Activated CD8-positive, alpha-beta memory T cell treated with anti-CD3 and anti-CD28 coated beads, Interleukin-2, amount 50 U/mL, for 4 hours (primary cell): Measurements from ENCODE around the gene CSF1.

Source experiments
- DNase-seq: peaks from one replicate; pipeline ENCODE4 v3.0.0-alpha.2; 2020

CSF1 gene

DNA sequence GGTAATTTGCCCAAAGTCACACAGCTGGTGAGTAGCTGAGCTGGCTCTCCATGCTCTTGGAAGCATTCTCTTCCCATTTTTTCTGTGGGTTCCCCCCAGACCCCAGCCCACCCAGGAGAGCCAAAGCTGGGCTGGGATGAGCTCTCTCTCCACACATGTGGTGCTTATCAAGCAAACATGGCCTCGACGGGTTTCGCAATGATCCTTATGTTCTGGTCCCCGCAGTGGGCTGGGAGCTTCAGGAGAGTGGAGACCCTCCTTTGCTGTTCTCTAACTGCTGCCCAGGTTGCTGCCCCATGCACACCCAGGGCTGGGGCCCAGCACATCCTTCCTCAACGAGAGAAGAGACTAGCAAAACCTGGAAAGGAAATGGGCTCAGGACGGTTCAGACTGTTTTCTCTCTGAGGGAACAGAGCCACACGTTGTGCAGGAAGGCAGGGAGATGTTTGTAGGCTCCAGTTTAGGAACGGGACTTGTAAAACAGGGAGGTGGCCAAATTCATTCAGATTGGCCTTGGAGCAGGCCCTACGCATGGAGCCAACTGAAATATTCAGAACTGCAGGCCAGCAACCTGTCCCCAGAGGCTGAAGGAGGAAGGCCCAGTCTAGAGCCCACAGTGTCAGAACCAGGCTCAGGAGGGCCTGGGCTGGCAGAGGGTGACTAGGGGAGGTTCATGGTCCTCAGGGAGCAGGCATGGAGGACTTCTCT, 27.2 kb upstream of the CSF1 start:
- DNase-seq = no peak

DNA sequence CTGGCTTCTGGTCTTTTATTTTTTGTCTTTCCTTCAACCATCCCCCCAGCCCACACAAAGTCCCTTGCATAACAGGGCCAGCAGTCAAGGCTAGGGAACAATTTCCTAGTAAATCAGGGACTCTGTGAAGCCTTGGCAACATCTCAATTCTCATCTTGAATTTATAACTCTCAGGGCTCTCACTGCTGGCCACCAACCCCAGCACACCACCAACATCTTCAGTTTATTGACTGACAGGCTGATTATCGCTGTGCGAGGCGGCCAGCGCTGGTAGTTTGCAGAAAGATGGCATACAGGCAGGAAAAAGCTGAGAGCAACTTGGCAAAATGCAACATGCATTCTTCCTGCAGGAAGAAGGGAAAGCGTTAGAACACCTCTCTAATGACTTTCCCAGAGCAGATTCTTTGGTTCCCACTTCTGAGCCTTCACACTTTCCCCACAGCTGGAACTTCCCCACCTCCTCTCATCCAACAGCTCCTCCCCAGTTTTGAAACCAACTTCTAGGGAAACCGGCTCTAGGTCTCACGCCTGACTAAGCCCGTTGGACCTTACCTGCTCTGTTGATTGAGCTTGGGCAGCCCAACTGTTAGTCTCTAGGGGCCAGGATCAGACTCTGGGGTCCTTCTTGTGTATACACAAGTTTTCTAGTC, 26.3 kb upstream of the CSF1 start:
- no peak for DNase-seq

DNA sequence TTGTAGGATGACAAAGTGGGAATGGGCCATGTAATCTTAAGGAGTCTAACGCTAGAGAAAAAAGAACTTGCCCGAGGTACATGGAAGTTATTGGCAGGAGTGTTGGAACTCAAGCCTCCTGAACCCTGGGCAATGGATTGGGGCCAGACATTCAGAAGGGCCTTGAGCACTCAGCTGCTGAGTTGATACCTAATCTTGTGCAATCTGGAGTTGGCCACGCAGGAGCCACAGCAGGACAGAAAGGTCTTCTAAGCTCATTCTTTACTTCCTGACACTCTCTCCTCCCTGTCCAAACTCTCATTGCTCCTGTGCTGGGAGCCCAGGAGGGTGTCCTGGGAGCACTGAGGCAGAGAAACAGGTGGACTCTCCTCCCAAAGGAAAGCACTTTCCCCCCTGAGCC, 25.1 kb upstream of the CSF1 start:
- DNase-seq = no peak

DNA sequence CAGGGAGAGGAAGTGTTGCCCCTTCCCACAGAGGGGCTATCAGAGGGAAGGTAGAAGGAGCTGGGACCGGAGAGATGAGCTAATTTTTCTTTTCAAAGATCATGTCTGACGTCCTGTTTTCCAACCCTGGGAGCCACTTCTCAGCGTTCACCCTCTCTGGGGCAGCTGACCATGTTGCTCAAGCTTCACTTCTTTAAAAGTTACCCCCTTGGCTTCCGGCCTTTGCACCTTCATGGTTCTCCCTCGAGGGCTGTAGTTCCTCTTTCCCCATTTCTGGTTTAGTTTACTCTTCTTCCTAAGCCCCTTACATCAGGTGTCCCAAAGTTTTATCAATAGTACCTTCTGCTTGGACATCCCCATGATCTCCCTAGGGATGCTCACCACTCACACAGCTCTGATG, 23.8 kb upstream of the CSF1 start:
- no peak for DNase-seq

DNA sequence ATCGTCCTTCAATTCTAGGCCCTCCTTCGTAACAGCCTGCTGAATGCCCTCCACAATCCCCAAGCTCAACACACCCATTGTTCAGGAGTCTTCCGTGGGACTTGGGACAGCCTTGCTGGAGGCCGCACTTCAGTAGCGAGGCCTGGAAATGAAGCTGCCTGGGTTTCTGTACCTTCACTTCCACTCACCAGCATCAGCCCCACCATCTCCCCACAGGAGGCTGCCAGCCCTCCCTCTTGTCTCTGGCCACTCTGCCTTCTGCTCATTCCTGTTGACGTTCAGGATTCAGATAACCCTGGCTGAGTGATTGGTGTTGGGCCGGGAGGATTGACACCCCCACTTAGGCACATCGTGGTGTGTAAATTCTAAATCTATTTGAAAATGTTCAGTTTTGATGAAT, 23.4 kb upstream of the CSF1 start:
- no peak for DNase-seq

DNA sequence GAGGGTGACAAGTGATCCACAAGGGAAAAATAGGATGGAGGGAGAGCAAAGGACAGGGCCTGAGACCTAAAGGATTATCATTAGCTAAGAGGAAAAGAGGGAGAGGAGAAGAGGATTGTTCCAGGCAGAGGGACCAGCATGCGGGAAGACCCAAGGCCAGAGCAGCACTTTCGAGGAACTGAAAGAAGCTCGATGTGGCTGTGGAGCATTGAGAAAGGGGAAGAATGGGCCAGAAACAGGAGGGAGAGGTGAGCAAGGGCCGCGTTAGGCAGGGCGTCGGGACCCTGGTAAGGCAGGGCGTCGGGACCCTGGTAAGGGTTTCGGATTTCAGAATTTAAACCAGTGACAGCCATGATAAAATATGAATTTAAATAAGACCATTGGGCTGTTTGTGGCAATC, 22.8 kb upstream of the CSF1 start:
- no peak for DNase-seq

DNA sequence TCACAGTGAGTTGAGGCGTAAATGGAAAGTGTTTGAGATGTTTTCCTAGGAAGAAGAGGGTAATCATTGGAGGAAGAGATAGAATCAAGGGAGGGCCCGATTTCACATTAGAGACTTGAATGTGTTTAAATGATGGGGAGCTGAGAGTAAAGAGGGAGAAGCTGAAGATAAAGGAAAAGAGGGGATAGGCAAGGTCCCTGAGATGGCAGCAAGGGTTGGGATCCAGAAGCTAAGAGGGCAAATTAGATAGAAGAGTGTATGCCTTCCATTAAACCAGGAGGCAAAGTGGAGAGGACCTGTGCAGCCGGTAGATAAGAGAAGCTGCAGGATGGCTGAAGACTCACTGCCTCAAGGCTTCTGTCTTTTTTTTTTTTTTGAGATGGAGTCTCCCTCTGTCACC, 21.6 kb upstream of the CSF1 start:
- no peak for DNase-seq

DNA sequence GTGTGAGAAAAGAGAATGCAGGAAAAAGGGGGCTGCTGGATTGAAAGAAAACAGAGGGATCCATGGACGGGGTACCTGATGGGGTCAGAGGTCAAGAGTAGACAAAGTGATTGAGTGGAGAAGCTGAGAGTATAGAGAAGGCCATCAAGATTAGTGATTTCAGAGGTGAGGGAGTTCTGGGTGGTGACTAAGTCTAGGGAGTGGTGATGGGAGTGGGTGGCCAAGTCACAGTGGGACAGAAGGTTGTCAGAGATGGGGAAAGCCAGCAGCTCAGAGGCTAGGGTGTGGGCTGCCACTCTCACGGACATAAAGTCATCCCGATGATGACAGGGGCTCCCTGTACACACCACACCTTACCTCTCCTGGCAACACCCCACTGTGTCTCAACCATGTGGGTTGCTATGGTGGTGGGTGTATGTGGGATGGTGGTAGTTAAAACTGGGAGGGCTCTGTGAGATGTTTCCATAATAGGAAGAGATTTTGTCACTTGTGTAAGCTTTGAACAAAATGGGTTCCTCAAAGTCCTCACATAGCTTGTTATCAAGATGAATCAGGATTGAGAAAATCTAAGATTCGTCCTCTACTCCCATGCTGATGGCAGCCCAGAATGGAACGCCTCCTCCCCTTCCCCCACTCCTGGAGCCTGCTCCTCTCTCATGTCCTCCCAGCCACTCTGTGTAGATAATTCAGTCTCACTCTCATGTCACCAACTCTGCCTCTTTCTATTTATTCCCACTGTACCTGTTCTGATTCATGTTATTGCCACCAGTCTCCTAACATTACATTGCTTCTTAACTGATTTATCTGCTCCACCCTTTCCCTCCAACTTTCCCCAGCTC, 20.3 kb upstream of the CSF1 start:
- DNase-seq = peak; percentile 29

DNA sequence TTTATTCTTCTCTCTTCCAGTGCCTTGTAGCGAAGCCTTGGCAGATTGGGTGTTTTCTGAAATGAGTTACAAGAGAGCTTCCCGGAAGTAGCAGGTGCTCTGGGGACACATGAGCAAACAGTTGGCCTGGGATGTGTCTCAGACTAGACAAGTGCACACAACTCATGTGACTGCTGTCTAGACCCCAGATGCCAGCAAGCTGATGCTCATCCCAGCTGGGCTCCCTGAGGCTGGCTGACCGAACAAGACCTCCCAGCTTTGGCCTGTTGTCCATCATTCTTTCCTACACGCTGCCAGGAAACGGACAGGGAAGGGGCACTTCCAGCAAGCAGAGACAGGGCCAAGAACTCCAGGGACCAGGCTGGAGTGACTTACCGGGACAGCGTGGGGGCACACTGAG, 18.7 kb upstream of the CSF1 start:
- DNase-seq = no peak

DNA sequence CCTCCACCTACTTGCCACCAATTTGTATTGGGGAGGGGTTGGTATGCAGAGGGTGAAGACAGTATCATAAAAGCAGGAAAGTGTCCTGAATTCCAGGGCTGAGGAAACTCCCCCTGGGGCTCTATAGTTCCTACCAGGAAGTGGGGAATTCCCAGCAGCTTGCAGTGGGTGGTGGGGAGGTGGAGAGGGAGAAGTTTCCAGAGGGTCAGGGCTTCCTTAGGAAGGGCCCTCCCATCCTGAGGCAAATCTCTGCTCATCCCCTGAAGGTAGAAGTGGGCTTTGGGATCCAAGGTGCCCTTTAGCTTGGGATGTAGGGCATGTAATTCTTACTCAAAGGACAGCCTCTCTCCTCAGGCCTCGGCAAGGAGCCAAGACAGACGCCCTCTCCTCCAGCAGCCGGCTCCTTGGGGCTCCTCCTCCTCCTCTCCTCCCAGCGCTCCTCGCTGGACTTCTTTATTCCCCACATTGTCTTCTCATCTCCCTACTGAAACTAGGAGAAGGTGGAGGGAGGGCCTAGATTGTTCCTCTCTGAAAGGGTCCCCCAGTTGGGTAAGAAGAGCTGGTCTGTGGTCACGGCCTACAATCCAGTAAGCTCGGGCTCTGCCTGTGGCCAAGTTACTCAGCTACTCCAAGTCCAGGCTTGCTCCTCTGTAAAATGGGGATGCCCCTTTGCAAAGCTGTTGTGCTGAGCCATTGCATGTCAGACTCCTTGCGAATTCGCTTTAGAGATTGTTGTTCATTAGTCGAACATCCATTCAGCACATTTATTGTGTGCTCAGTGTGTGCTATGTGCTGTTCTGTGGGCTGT, 17.9 kb upstream of the CSF1 start:
- DNase-seq = no peak

DNA sequence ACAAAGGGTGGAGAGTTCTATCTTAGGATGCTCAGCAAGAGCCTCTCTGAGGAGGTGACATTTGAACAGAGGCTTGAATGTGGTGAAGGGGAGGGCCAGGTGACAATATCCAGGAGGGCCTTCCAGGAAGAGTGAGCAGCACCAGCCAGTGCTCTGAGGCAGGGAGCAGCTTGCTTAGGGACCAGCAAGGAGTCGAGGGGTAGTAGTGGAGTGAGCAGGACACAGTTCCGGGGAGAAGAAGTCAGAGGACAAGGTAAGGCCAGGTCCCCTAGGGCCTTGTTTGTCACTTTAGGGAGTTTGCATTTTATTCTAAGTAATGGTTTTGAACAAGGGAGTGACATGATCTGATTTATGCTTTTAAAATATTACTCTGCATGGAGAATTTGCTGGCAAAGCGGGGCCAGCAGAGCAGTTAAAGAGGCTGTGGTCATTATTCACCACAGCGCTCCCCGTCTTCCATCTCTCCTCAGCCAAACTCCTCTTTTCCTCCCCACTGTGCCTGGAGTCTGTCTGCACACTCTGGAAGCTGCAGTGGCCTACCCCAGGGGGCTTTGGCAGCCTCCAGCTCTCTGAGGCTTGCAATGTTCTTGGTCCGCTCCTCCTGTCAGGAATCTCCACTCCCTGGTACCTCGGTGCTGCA, 17.0 kb upstream of the CSF1 start:
- DNase-seq = no peak

DNA sequence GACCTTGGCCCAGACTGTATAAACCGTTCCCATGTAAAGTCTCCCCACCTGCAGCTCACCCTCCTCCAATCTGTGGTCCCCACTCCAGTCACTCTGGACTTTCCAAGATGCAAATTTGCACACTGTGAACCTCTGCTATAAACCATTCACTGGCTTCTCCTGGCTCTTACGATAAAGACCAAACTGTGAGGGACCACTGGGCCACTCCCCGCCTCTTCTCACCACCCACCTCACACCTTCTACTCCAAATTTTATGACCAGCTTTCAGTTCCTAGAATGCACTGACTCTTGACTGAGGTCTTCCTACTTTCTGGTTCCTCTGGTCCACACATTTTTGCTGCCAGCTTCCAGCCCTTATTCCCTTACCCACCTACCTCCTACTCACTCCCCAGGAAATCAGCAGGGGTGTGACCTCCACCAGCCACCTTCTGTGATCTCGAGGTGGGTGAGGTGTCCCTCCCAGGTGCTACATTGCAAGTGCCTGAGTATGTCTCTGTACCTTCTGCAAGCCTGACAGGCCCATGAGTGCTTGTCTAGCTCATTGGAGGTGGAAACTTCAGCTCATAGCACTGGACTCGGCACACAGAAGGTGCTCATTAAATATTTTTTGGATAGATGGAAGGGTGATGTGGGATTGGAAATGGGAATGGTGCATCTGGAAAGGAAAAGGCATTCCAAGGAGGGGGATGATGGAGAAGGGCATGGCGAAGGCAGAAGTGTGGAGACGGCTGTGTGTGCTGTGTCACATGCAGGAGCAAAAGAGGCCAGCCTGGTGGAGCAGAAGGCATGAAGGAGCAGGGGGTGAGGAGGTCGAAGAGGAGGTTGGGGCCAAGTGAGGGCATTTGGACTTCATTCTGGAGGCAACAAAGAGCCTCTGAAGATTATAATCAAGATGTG, 15.6 kb upstream of the CSF1 start:
- DNase-seq = no peak

DNA sequence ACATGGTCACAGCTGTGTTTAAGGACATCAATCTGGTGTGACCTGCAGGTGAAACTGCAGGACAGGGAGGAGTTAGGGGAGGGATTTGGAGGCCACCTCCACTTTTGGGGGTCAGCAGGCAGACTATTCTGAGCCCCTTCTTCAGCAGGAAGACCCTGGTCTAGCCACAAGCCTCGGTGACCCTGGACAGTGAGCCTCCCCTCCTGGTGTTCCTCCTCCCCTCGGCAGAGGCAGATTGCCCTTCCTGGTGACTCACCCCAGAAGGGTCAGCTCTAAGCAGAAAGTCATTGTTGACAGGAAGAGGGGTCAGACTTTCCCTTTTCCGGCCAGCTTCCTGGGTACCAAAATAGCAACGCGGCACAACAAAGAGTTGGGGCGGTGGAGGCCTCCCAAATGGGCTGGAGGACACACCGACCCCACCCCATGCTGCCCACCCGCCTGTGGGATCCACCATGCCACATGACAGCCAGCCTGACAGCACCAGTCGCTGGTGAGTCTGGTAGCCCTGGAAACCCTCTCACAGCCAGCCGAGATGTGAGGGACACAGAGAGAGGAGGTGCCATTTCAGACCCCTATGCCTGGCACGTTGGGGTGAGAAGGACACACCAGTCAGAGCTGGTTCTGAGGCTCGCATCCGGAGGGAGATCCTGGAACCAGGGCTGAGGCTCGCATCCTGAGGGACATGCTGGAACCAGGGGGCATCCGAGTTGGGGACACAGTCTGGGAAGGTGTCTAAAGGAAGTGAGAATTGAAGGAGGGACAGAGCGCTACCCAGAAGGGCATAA, 14.7 kb upstream of the CSF1 start:
- DNase-seq = no peak

DNA sequence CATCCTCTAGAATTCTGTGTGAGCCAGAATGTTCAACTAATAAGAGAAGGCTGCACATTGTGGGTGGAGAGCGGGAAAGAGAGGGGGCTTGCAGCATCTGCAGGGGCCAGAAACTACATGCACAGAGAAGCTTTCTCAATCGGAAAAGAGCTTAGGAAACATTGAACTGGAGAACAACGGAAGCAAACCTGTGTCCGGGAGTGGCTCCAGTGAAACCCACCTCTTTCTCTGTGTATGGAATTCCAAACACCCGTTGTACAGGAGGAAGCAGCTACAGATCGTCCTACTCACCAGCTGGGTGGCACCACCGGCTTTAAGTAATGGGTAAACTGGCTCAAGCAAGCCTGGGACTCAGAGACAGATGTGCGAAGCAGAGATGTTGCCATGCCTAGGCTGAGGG, 14.0 kb upstream of the CSF1 start:
- DNase-seq = no peak

DNA sequence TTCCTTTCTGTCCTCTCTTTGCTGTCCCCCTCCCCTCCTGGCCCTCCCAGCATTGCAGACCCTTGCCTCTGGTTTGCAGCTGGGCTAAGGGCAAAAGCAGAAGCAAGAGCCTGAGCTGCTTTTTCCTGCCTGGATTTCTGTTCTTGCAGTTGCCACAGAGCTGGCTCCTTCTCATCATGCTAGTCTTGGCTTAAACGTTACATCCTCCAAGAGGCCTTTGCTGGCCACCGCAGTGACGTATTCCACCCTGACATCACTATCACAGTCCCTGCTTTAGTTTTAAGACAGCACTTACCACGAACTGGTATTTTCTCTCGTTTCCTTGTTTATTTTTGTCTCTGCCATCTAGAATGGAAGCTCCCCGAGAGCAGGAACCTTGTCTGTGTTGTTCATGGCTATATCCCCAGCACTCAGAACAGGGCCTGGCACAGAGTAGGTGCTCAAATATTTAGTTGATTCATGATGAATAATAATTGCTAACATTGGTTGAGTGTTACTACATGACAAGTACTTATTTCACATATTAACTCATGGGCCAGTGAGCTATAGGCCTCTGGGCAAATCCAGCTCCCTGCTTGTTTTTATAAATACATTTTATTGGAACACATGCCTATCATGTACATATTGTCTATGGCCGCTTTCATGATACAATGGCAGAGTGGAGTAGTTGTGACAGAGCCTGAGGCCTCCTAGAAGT, 13.2 kb upstream of the CSF1 start:
- no peak for DNase-seq

DNA sequence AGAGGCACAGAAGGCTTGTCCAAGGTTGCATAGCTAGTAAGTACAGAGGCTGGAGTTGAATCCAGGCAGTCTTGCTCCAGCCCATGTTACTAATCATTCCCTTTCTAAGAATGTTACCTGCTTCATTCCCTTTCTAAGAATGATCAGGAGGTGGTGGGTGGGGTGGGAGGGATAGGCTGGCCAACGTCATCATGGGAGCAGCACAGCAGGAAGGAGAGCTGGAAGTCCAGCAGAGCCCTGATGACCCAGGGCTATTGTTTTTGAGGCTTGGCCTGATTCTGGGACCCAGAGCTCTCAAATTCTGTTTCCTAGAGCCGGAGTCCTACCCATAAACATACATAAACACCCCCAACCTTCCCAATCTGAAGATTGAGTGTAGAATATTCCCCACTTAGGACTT, 11.8 kb upstream of the CSF1 start:
- no peak for DNase-seq

DNA sequence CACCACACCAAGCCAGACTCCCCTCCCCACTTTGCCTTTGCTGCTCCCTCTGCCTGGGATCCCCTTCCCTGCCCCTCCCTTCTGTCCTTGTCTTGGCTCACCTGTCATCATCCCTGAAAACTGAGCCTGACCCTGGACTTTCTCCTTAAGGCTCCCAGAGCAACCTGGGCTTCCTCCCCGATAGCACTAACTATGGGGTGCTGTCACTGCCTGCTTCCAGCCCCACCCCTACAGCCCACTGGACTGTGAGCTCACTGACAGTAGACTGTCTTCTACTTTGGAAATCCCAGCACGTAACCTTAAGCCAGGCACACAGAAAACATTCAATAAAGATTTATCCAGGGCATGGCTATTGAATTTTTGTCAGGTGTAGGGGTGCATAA, 9.5 kb upstream of the CSF1 start:
- no peak for DNase-seq

DNA sequence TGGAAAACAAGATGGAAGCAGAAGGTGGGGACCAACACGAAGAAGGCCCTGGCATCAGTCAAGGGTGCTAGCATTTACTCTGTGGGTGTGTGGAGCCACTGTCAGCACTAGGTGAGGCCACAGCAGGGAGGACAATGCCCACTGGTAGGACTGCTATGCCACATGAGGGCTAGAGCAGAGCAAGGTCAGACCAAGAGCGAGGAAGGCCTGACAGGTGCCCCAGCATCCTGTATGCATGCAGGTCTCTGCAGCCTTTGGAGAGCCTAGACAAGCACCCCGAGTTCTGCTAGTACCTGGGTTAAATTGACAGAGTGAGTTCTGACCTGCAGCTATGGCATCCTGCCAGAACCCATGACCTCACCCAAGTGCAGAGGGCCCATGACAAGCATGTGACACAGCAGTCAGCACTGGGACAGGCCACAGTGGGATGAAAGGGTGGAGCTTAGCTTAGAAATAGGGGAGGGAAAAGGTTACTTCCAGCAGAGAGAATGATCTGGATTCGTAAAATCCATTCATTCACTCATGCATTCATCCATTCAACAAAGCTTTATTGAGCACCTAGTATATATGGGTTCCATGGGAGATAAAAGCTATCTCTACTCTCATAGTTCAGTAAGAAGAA, 9.0 kb upstream of the CSF1 start:
- DNase-seq = peak; percentile 32

DNA sequence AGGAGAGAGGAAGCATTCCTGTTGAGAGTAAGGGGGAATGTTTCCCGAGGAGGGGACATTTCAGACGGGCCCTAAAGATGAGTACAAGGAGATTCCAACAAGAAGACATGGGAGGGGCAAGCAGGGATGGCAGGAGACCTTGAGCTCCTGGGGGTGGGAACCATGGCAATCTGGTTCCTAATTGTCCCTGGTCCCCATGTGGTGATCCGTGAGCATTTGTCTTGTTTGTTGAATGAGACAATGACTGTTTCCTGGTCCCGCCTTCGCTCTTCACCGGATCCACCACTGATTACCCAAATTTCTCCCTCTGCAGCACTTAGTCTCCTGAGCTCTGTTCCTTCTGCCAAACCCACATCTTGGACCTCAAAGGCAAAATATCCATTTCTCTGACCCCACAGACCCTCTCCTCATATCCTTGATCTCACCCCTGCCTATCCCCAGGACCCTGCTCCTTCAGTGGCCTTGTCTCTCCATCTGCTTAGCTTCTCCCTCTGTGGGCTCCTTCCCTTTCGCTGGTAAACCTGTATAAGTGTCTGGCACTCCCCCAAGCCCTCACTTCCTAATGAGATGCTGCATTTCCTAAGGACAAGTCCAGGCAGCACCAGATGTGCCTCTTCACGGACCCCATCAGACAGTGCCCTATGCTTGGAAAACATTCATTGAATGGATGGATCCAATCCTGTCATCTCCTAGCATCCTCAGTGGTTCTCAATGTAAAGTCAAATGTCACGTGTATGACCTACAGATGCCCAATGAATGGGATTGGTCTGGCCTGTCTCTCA, 8.3 kb upstream of the CSF1 start:
- DNase-seq = no peak
